ENCODE results near the gene RNF19B. TPM values are rescaled to one million over a fixed set of nuclear protein-coding genes. Genes with fewer than 3 reads are reported as not detected.
A peak's percentile ranks its signal among the peaks of the same experiment; 100 is the strongest.
"Not testable (repeated sequence)": the region's sequence is repeated elsewhere in the genome, so short reads cannot be mapped to it uniquely, and the experiment has no call there.

Gene RNF19B
- total RNA-seq, 1 donor from 2014 or later, result 33.2 TPM

DNA sequence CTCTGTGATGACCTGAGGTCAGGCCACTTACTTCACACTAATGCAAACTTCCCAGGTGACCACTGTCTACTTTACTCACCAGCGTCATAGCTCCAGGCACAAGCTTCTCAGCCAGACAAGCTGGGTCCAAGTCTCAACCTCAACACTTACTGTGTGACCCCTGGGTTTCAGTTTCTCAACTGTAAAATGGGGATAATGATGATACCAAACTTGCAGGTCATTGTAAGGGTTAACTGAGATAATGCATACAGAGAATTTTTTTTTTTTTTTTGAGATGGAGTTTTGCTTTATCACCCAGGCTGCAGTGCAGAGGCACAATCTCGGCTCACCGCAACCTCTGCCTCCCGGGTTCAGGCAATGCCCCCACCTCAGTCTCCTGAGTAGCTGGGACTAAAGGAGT is 37.4 kb upstream of the RNF19B start:
- H3K4me3 ChIP-seq (ENCODE audit: low read depth, low read length), result no peak overlapping the region
- DNase-seq (ENCODE audit: low read depth), result no peak
- TF ChIP-seq, protein P1, sequence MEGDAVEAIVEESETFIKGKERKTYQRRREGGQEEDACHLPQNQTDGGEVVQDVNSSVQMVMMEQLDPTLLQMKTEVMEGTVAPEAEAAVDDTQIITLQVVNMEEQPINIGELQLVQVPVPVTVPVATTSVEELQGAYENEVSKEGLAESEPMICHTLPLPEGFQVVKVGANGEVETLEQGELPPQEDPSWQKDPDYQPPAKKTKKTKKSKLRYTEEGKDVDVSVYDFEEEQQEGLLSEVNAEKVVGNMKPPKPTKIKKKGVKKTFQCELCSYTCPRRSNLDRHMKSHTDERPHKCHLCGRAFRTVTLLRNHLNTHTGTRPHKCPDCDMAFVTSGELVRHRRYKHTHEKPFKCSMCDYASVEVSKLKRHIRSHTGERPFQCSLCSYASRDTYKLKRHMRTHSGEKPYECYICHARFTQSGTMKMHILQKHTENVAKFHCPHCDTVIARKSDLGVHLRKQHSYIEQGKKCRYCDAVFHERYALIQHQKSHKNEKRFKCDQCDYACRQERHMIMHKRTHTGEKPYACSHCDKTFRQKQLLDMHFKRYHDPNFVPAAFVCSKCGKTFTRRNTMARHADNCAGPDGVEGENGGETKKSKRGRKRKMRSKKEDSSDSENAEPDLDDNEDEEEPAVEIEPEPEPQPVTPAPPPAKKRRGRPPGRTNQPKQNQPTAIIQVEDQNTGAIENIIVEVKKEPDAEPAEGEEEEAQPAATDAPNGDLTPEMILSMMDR (conservative IDR thresholded peaks at IDR 0.05; ENCODE audit: low read depth, low read length), result no peak

DNA sequence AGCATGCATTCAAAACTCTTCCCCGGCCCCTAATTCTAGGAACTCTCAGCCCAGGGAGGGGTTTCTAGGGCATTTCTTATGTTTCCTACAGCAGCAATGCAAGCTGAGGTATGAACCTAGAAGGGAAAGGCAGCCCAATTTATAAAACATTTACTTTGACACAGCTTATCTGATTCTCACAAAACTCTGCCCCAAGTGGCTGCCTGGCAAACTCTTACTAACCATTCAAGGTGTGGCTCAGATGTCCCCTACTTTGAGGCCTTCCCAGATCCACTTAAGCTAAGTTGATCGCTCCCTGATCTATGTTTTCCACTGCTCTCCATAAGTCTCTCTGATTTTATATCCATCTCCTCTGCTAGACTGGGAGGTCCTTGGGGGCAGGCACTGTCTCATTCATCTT is 36.7 kb upstream of the RNF19B start:
- no peak overlapping the region for H3K4me3 ChIP-seq (ENCODE audit: low read depth, low read length)
- TF ChIP-seq, protein P1 (conservative IDR thresholded peaks at IDR 0.05; ENCODE audit: low read depth, low read length), result peak; percentile 48
- no peak for DNase-seq (ENCODE audit: low read depth)

DNA sequence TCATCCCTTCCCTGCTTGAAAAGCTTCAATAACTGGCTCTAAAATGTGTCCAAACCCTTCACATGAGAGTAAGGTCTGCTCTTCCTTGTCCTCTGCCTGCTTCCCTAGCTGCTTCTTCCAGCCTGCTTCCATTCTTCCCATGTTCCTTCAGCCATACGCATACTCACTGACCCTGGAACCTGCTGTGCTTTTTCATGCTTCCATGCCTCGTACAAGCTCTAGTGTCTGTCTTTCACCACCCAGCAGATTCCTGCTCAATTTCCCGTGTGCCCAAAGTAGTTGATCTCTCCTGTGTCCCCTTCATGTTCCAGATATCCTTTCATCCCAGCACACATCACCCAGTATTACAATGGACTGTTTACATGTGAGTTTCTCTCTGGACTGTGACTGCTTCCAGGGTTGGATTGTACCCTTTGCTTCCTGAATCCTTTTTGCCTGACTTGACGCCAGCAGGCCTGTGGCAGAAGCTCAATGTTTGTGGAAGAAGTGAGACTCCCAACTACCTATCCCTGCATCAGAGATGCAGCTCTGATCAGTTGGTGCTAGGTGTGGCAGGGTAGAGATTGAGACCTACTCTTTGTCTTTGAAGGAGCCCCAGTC is 35.9 kb upstream of the RNF19B start:
- TF ChIP-seq, protein P1 (conservative IDR thresholded peaks at IDR 0.05; ENCODE audit: low read depth, low read length), result no peak
- H3K4me3 ChIP-seq (ENCODE audit: low read depth, low read length), result no peak overlapping the region
- no peak for DNase-seq (ENCODE audit: low read depth)

DNA sequence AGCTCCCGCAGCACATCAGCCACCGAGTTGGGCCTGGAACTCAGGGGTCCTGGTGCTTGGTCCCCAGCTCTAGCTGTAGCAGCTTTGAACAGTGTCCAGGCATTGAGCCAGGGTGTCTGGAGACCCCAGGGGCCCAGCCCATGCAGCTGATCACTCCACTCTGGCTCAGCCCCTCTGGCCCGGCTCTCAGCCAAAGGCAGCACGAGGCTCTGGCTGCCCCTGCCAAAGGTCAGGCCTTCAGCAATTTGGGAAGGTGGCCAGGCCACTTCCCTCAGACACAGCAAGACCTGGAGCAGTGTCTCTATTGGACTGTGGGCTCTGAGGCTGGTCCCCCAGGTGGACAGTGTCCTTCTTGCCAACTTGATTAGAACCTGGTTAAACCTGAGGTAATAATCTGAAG is 34.4 kb upstream of the RNF19B start:
- TF ChIP-seq, protein P1 (conservative IDR thresholded peaks at IDR 0.05; ENCODE audit: low read depth, low read length), result no peak
- DNase-seq (ENCODE audit: low read depth), result no peak
- no peak overlapping the region for H3K4me3 ChIP-seq (ENCODE audit: low read depth, low read length)

DNA sequence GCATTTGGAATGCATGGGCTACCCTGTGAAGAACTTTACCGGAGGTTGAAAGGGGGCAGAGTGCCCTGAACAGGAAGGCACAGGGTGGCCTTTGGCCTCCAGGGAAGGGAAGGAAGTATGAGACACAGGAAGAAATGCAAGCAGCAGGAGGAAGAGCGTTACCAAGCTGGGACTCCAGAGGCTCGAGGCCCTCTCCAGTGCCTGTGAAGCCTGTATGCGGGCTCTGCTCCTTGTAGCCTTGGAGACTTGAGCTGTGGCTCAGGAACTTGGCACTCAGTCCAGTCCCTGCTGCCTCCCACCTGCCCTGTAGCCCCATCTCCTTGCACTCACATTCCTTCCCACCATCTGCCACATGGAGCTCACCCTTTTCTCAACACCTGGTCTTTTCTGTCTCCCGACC is 33.5 kb upstream of the RNF19B start:
- H3K4me3 ChIP-seq (ENCODE audit: low read depth, low read length), result no peak overlapping the region
- TF ChIP-seq, protein P1 (conservative IDR thresholded peaks at IDR 0.05; ENCODE audit: low read depth, low read length), result no peak
- DNase-seq (ENCODE audit: low read depth), result no peak

DNA sequence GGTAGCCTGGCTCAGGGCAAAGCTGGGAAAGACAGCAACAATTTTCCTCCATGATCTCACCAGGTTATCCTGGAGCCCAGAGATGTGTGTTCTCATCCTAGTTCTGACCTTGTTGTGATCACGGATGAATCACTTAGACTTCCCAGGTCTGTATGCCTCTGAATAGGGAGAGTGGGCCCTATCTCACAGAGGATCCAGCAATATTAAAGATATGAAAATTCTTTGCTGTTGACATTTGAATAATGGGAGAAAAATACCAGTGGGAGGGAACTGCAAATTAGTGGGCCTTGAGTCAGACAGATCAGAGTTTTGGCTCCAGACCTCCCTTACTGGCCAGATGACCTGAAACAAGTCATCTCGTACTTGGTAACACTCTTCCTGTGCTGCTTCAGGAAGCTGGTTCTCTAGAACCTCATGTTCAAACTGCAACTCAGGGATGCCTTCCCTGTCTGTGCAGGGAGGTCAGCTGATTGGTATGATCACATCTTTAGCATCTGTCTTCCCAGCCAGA is 32.8 kb upstream of the RNF19B start:
- no peak for DNase-seq (ENCODE audit: low read depth)
- TF ChIP-seq, protein P1 (conservative IDR thresholded peaks at IDR 0.05; ENCODE audit: low read depth, low read length), result no peak
- H3K4me3 ChIP-seq (ENCODE audit: low read depth, low read length), result no peak overlapping the region

DNA sequence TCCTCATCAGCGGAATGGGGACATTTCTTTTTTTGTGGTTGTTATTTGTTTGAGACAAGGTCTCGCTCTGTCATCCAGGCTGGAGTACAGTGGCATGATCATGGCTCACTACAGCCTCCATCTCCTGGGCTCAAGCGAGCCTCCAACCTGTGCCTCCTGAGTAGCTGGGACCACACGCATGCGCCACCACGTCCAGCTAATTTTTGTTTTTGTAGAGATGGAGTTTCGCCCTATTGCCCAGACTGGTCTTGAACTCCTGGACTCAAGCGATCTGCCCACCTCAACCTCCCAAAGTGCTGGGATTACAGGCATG is 28.7 kb upstream of the RNF19B start:
- H3K4me3 ChIP-seq (ENCODE audit: low read depth, low read length); DNase-seq (ENCODE audit: low read depth): not testable (repeated sequence)
